GM12878 (cell line): ENCODE results near the gene INPP5D. TPM values are rescaled to one million over a fixed set of nuclear protein-coding genes. Genes with fewer than 3 reads are reported as not detected.

Source experiments
- ATAC-seq: fragments of 200-7000 bp; cut with Tn5 transposase; 3 replicates; pipeline ENCODE4 v1.9.1; 2020; ENCODE audit warnings: mild to moderate bottlenecking, moderate library complexity
- BruUV-seq: library from RNA; stranded (reverse); fragments of 400-500 nt; replicated peaks from 2 replicates; lab custom pipeline; 2021; lab: Mats Ljungman, UMichigan
- CTCF ChIA-PET: fragments of 300-600 bp; sonication (Branson Sonifier 250); formaldehyde crosslinking; extraction: SDS; loops from one replicate; lab custom pipeline; 2021; ENCODE audit warnings: inconsistent platforms; lab: Yijun Ruan, JAX
- POLR2A ChIA-PET: fragments of 350-600 bp; formaldehyde crosslinking; extraction: SDS; loops from one replicate; lab custom pipeline; 2021; ENCODE audit warnings: inconsistent platforms; lab: Charles Lee
- RAD21 ChIA-PET: fragments of 300-600 bp; sonication (Branson Sonifier 250); formaldehyde crosslinking; loops from one replicate; lab custom pipeline; 2023; ENCODE audit warnings: antibody characterized with exemption; ENCODE audit not compliant: unreplicated experiment; lab: Charles Lee
- SMC1A ChIA-PET: fragments of 300-600 bp; sonication (Branson Sonifier 250); formaldehyde crosslinking; loops from one replicate; lab custom pipeline; 2023; ENCODE audit not compliant: unreplicated experiment, uncharacterized antibody; lab: Charles Lee
- DNase-seq: peaks from one replicate; pipeline ENCODE4 v3.0.0-alpha.2; 2011; ENCODE audit warnings: low read depth, low spot score
- FAIRE-seq: peaks from 3 replicates; lab custom pipeline; 2011; peaks lifted over from hg19 to GRCh38; lab: Jason Lieb, UNC
- H2AFZ ChIP-seq: 2 replicates; pipeline ENCODE4 v1.6.0; 2011; ENCODE audit warnings: low read depth, low read length, control low read depth; ENCODE audit not compliant: control insufficient read depth
- H3K27ac ChIP-seq: 2 replicates; pipeline ENCODE4 v1.5.1; 2011; ENCODE audit warnings: control low read depth; ENCODE audit not compliant: control insufficient read depth, insufficient read depth
- H3K27me3 ChIP-seq, 2 experiments: replicated peaks in 1 of 2; 2 replicates each; pipeline versions ENCODE4 v1.6.0 to v1.6.1; 2011; ENCODE audit warnings: low read length in 1 of 2; ENCODE audit not compliant: control insufficient read depth in 2 of 2, insufficient read depth in 2 of 2
- H3K36me3 ChIP-seq, 2 experiments: 2 replicates each; pipeline ENCODE4 v1.5.1; 2011; ENCODE audit warnings: low read length in 1 of 2; ENCODE audit not compliant: control insufficient read depth in 2 of 2, insufficient read depth in 2 of 2
- H3K4me1 ChIP-seq: 2 replicates; pipeline ENCODE4 v1.6.1; 2011; ENCODE audit warnings: mild to moderate bottlenecking, low read length, moderate library complexity, mixed read lengths; ENCODE audit not compliant: control insufficient read depth, insufficient read depth
- H3K4me2 ChIP-seq: 2 replicates; pipeline ENCODE4 v1.6.0; 2011; ENCODE audit warnings: control low read depth; ENCODE audit not compliant: control insufficient read depth, insufficient read depth
- H3K4me3 ChIP-seq: fragments of 200-600 bp; sonication (generic); 2 replicates; pipeline ENCODE4 v1.5.1; 2016
- H3K79me2 ChIP-seq: 2 replicates; pipeline ENCODE4 v1.6.0; 2011; ENCODE audit warnings: low read length; ENCODE audit not compliant: control insufficient read depth, insufficient read depth
- H3K9ac ChIP-seq: 2 replicates; pipeline ENCODE4 v1.8.0; 2011; ENCODE audit warnings: low read length, control low read depth, mixed read lengths; ENCODE audit not compliant: control insufficient read depth, insufficient read depth
- H3K9me3 ChIP-seq: replicated peaks from 3 replicates; pipeline ENCODE4 v1.5.1; 2011; ENCODE audit warnings: mild to moderate bottlenecking, low read length; ENCODE audit not compliant: control insufficient read depth, insufficient read depth
- H4K20me1 ChIP-seq: 2 replicates; pipeline ENCODE4 v1.6.0; 2011; ENCODE audit not compliant: control insufficient read depth, insufficient read depth
- CHD2 ChIP-seq: IDR thresholded peaks from 2 replicates; pipeline ENCODE4 v1.6.1; 2011; ENCODE audit warnings: low read depth, low read length, improper control_type of control experiment, borderline replicate concordance
- E2F8 ChIP-seq: fragments of 450-650 bp; IDR thresholded peaks from 2 replicates; pipeline ENCODE4 v1.6.1; 2018; ENCODE audit warnings: mild to moderate bottlenecking, low read depth, moderate library complexity; ENCODE audit not compliant: partially characterized antibody
- MTA3 ChIP-seq: IDR thresholded peaks from 2 replicates; pipeline ENCODE4 v1.6.1; 2012; ENCODE audit warnings: low read length, inconsistent platforms, borderline replicate concordance
- PBX3 ChIP-seq: IDR thresholded peaks from 2 replicates; pipeline ENCODE4 v1.6.1; 2011; ENCODE audit warnings: mild to moderate bottlenecking, low read depth, low read length, moderate library complexity; ENCODE audit not compliant: insufficient replicate concordance
- POLR2A ChIP-seq: IDR thresholded peaks from 2 replicates; pipeline ENCODE4 v1.6.1; 2011; ENCODE audit warnings: low read depth, mild to moderate bottlenecking, low read length
- TAF1 ChIP-seq: IDR thresholded peaks from 2 replicates; pipeline ENCODE4 v1.6.1; 2011; ENCODE audit warnings: mild to moderate bottlenecking, low read depth, low read length, borderline replicate concordance
- ZNF274 ChIP-seq: IDR thresholded peaks from one replicate; pipeline ENCODE4 v1.8.0; 2011; ENCODE audit not compliant: insufficient read length, insufficient read depth
- WGBS: methylation state at CpG from one replicate; pipeline ENCODE4 v1.1.6; 2016; ENCODE audit warnings: low lambda C conversion rate; ENCODE audit not compliant: insufficient replicate concordance, insufficient coverage; ENCODE audit errors: missing lambda C conversion rate; 5-methylcytosine and 5-hydroxymethylcytosine counted together
- in situ Hi-C: fragments of 300-500 bp; cut with MboI; formaldehyde crosslinking; loops from 9 replicates; pipeline ENCODE4 v1.14.3; 2018; ENCODE audit warnings: mixed read lengths
- intact Hi-C: fragments of 100-400 bp; cut with micrococcal nuclease; formaldehyde crosslinking; loops from one replicate; pipeline ENCODE4 v1.14.2; 2022; ENCODE audit not compliant: unreplicated experiment
- polyA plus RNA-seq, 11 experiments: library from polyadenylated mRNA; depleted of rRNA in 4 of 11; unstranded in 6 of 11; stranded (reverse) in 5 of 11; fragments of >200 nt; fragmentation: Nextera tagmentation in 4 of 11; fragmentation: Illumina TruSeq in 1 of 11; extraction: Ambion mirVana in 4 of 11; extraction: Trizol in 1 of 11; gene quantifications; 1 replicate in 1 of 11; 2 replicates in 10 of 11; pipeline versions ENCODE4 v1.2.1 to v1.2.3, GENCODE V29; 2011 to 2016; ENCODE audit warnings: inconsistent platforms in 2 of 11, missing spikeins in 2 of 11, low read depth in 1 of 11
- total RNA-seq, 4 experiments: library from RNA; depleted of rRNA in 3 of 4; stranded (reverse); fragments of >200 nt in 3 of 4; fragmentation: Illumina TruSeq in 1 of 4; extraction: Trizol in 1 of 4; gene quantifications; 2 replicates each; pipeline versions ENCODE4 v1.2.1 to v1.2.3, GENCODE V29; 2013 to 2021

The INPP5D gene
- total and polyA plus RNA-seq, 10 of the 15 experiments (the other 5 are each of a cell fraction or from before 2014, with no cell fraction given): 11.8 to 139 (median 88.8) TPM

GRCh38 chr2:233061591-233062450 is 1.7 kb downstream of the INPP5D start (continued):
- TF ChIP-seq PBX3 (peak; percentile 61), TAF1 (0 out of 2 replicates have a peak, but pooled peaks have one; percentile 12), ZNF274 (no peak), MTA3 (no peak; the same call in 1 of the 2 replicates)

- Histone ChIP-seq H3K4me3 (peak overlapping the region; percentile 94), H3K9ac (peak overlapping the region; percentile 91), H3K79me2 (peaks cover 76% of the 10 kb centered on the region), H3K27me3 (no peaks in the 10 kb centered on the region), H3K4me1 (peaks cover 48% of the 10 kb centered on the region), H3K4me2 (peak overlapping the region; percentile 98), H3K9me3 (peaks cover 3% of the 10 kb centered on the region; the same call in 2 of the 3 replicates), H4K20me1 (peaks cover 3% of the 10 kb centered on the region; the same call in 1 of the 2 replicates), H3K36me3 (peaks cover 4 to 19% of the 10 kb centered on the region in 2 experiments), H3K27ac (peak overlapping the region; percentile 93), H2AFZ (no peak overlapping the region)
- WGBS: 4% methylated on average over 4 of the region's 4 CpGs
- ATAC-seq: peak; percentile 1
- DNase-seq: no peak
- FAIRE-seq: no peak
- TF ChIP-seq POLR2A: 0 out of 2 replicates have a peak, but pooled peaks have one; percentile 3
- no peak for TF ChIP-seq E2F8
- 0 out of 2 replicates have a peak, but pooled peaks have one; percentile 15 for TF ChIP-seq CHD2
- ChIA-PET SMC1A (interaction anchor here (3.0 to 13.6 kb wide), 3 partner anchors 19 to 188 kb away, joined by 29 to 351 read pairs (median 65); partner anchors contain the start of gene ATG16L1), RAD21 (interaction anchor here (0.6 to 13.5 kb wide), 5 partner anchors 9 to 80 kb away, joined by 3 to 361 read pairs (median 11); no protein-coding TSS in a partner anchor), CTCF (interaction anchor here (0.7 to 6.2 kb wide), 4 partner anchors 8 to 374 kb away, joined by 3 to 68 read pairs (median 25); no protein-coding TSS in a partner anchor), POLR2A (interaction anchor here (1.1 to 9.6 kb wide), 6 partner anchors 8 to 162 kb away, joined by 3 to 271 read pairs (median 19); no protein-coding TSS in a partner anchor)
- in situ Hi-C loops: no loop called here
- BruUV-seq: no TSS peak
- intact Hi-C loops: loop anchor here (5.0 kb wide), 1 partner anchor 790 kb away; the partner anchor contains the start of gene HJURP
Observed at GRCh38 chr2:233062451-233062850, 2.3 kb downstream of the INPP5D start.
